Spinal cord (tissue), 10 donors: ENCODE data around the gene KATNB1. TPM values are rescaled to one million over a fixed set of nuclear protein-coding genes. Genes with fewer than 3 reads are reported as not detected.

Experiments used
- DNase-seq, 6 donors: peaks; one replicate each; pipeline versions ENCODE4 v3.0.0 to v3.0.0-alpha.2; 2013 to 2015; ENCODE audit warnings: low spot score in 6 of 6, low read depth in 4 of 6
- H3K27ac ChIP-seq: one replicate; pipeline ENCODE4 v1.5.1; 2013; ENCODE audit warnings: low read depth, low read length, control low read depth
- H3K27me3 ChIP-seq: one replicate; pipeline ENCODE4 v1.6.1; 2013; ENCODE audit warnings: low read length; ENCODE audit not compliant: control insufficient read depth, insufficient read depth
- H3K36me3 ChIP-seq: one replicate; pipeline ENCODE4 v1.6.1; 2013; ENCODE audit warnings: low read length; ENCODE audit not compliant: control insufficient read depth, insufficient read depth
- H3K4me1 ChIP-seq: one replicate; pipeline ENCODE4 v1.6.1; 2013; ENCODE audit warnings: low read length; ENCODE audit not compliant: control insufficient read depth, insufficient read depth
- H3K4me3 ChIP-seq: one replicate; pipeline ENCODE4 v1.5.1; 2013; ENCODE audit warnings: low read depth, low read length, control low read depth
- H3K9me3 ChIP-seq: one replicate; pipeline ENCODE4 v1.6.1; 2013; ENCODE audit warnings: low read length; ENCODE audit not compliant: control insufficient read depth, insufficient read depth
- WGBS: methylation state at CpG from one replicate; pipeline ENCODE4 v1.1.5; 2013; ENCODE audit warnings: missing lambda C conversion rate; ENCODE audit not compliant: insufficient coverage; 5-methylcytosine and 5-hydroxymethylcytosine counted together
- long read RNA-seq, 4 donors: transcript quantifications; one replicate each; lab custom pipeline, GENCODE V29; 2026
- polyA plus RNA-seq, 2 donors: library from polyadenylated mRNA; unstranded; fragments of 120-200 nt; gene quantifications; one replicate each; pipeline ENCODE4 v1.2.1, GENCODE V29; 2013; ENCODE audit not compliant: insufficient read length in 2 of 2
- total RNA-seq, 2 donors: library from RNA; depleted of rRNA in 1 of 2; stranded (reverse); fragments of 120-200 nt in 1 of 2; fragments of >200 nt in 1 of 2; gene quantifications; one replicate each; pipeline versions ENCODE4 v1.2.3 to v1.2.4, GENCODE V29; 2013 to 2014
- donor health status: healthy.

The KATNB1 gene
- total RNA-seq (10 to 100 TPM; 28.8 to 33.5 TPM), polyA plus RNA-seq (10 to 100 TPM; 52.5 to 52.9 TPM)
- long read RNA-seq, donor 1, partial matches to known transcripts: 0 of 4 reads
- long read RNA-seq, donor 1, other reads (novel, unspliced or antisense): 0 of 4 reads
- long read RNA-seq, donor 2, partial matches to known transcripts: 0 of 1 reads
- long read RNA-seq, donor 2, other reads (novel, unspliced or antisense): 0 of 1 reads
- long read RNA-seq, donor 3: 0 reads
- long read RNA-seq, donor 4, partial matches to known transcripts: 0 of 3 reads
- long read RNA-seq, donor 4, other reads (novel, unspliced or antisense): 0 of 3 reads

- under 1% methylated on average over 35 of the region's 35 CpGs for WGBS
- H3K27ac ChIP-seq: peak within 1 kb of the TSS; percentile 90
- peaks cover 32% of the 10 kb centered on the region for H3K36me3 ChIP-seq
- peak in 1 of 6 donors; percentile 33 for DNase-seq
- peaks cover 44% of the 10 kb centered on the region for H3K4me1 ChIP-seq
- no peaks in the 10 kb centered on the region for H3K27me3 ChIP-seq
- no peaks in the 10 kb centered on the region for H3K9me3 ChIP-seq
- H3K4me3 ChIP-seq: peak within 1 kb of the TSS; percentile 81
Observed at GRCh38 chr16:57735755-57736418, at the start of gene KATNB1. Gene KATNB1, plus strand, starts transcription at chr16:57735770. Its CDS starts 1,474 bp downstream, at chr16:57737244.

GRCh38 chr16:57686577-57686976, 49.0 kb upstream of the KATNB1 start:
- Histone ChIP-seq H3K4me1 (no peaks in the 10 kb centered on the region), H3K9me3 (no peaks in the 10 kb centered on the region), H3K36me3 (no peaks in the 10 kb centered on the region), H3K4me3 (no peak overlapping the region), H3K27ac (no peak overlapping the region), H3K27me3 (no peaks in the 10 kb centered on the region)
- 96% methylated on average over 4 of the region's 4 CpGs for WGBS
- no peak for DNase-seq

GRCh38 chr16:57687363-57687929, 48.1 kb upstream of the KATNB1 start:
- DNase-seq: no peak
- no peak overlapping the region for H3K27ac ChIP-seq
- H3K4me1 ChIP-seq: no peaks in the 10 kb centered on the region
- no peaks in the 10 kb centered on the region for H3K27me3 ChIP-seq
- no peaks in the 10 kb centered on the region for H3K9me3 ChIP-seq
- WGBS: no CpG with 5 or more reads among the region's 3 CpGs
- no peaks in the 10 kb centered on the region for H3K36me3 ChIP-seq
- no peak overlapping the region for H3K4me3 ChIP-seq

- no peaks in the 10 kb centered on the region for H3K4me1 ChIP-seq
- H3K4me3 ChIP-seq: no peak overlapping the region
- no peaks in the 10 kb centered on the region for H3K36me3 ChIP-seq
- 90% methylated on average over 1 of the region's 4 CpGs for WGBS
- H3K9me3 ChIP-seq: no peaks in the 10 kb centered on the region
- DNase-seq: no peak
- H3K27ac ChIP-seq: no peak overlapping the region
- H3K27me3 ChIP-seq: no peaks in the 10 kb centered on the region
Observed at GRCh38 chr16:57688487-57688986, 47.0 kb upstream of the KATNB1 start.

GRCh38 chr16:57688987-57689761, 46.4 kb upstream of the KATNB1 start:
- H3K9me3 ChIP-seq: no peaks in the 10 kb centered on the region
- no peak overlapping the region for H3K27ac ChIP-seq
- H3K36me3 ChIP-seq: no peaks in the 10 kb centered on the region
- no peaks in the 10 kb centered on the region for H3K4me1 ChIP-seq
- no peak for DNase-seq
- no peak overlapping the region for H3K4me3 ChIP-seq
- H3K27me3 ChIP-seq: no peaks in the 10 kb centered on the region
- 42% methylated on average over 11 of the region's 15 CpGs for WGBS

GRCh38 chr16:57689762-57690558, 45.6 kb upstream of the KATNB1 start:
- no peak overlapping the region for H3K27ac ChIP-seq
- H3K27me3 ChIP-seq: no peaks in the 10 kb centered on the region
- peaks cover 4% of the 10 kb centered on the region for H3K4me1 ChIP-seq
- no peaks in the 10 kb centered on the region for H3K9me3 ChIP-seq
- DNase-seq: no peak
- H3K36me3 ChIP-seq: no peaks in the 10 kb centered on the region
- no peak overlapping the region for H3K4me3 ChIP-seq
- 55% methylated on average over 6 of the region's 13 CpGs for WGBS

GRCh38 chr16:57690782-57691471, 44.6 kb upstream of the KATNB1 start:
- Histone ChIP-seq H3K27ac (no peak overlapping the region), H3K4me3 (no peak overlapping the region), H3K9me3 (no peaks in the 10 kb centered on the region), H3K36me3 (no peaks in the 10 kb centered on the region), H3K27me3 (no peaks in the 10 kb centered on the region), H3K4me1 (peaks cover 4% of the 10 kb centered on the region)
- 78% methylated on average over 4 of the region's 4 CpGs for WGBS
- no peak for DNase-seq

GRCh38 chr16:57692636-57693035, 42.9 kb upstream of the KATNB1 start:
- Histone ChIP-seq H3K27ac (no peak overlapping the region), H3K4me1 (peaks cover 8% of the 10 kb centered on the region), H3K9me3 (no peaks in the 10 kb centered on the region), H3K36me3 (no peaks in the 10 kb centered on the region), H3K27me3 (no peaks in the 10 kb centered on the region), H3K4me3 (no peak overlapping the region)
- 71% methylated on average over 1 of the region's 2 CpGs for WGBS
- DNase-seq: no peak
